B cell (primary cell): ENCODE results near the gene KCNJ8.

ENCODE experiments used
- CTCF ChIP-seq: fragments of 200-600 bp; IDR thresholded peaks from one replicate; pipeline ENCODE4 v1.8.0; 2022; ENCODE audit warnings: antibody characterized with exemption, mild to moderate bottlenecking
- EZH2 ChIP-seq: IDR thresholded peaks from 2 replicates; pipeline ENCODE4 v1.6.1; 2012; ENCODE audit warnings: borderline replicate concordance, low read depth, mild to moderate bottlenecking, moderate library complexity, low read length; ENCODE audit not compliant: insufficient read depth, poor library complexity, severe bottlenecking

GRCh38 chr12:21773263-21773741 lies 1.2 kb downstream of the KCNJ8 start:
- no peak for TF ChIP-seq CTCF
- no peak for TF ChIP-seq EZH2
